H1 (cell line): ENCODE data around the gene UBASH3A. TPM values are rescaled to one million over a fixed set of nuclear protein-coding genes. Genes with fewer than 3 reads are reported as not detected.

Experiments used
- CTCF ChIA-PET: fragments of 300-600 bp; sonication (Branson Sonifier 250); formaldehyde crosslinking; loops from one replicate; lab custom pipeline; 2021; ENCODE audit not compliant: partially characterized antibody; lab: Charles Lee
- POLR2A ChIA-PET: fragments of 300-600 bp; sonication (Branson Sonifier 250); formaldehyde crosslinking; loops from one replicate; lab custom pipeline; 2021; ENCODE audit warnings: inconsistent platforms; ENCODE audit not compliant: partially characterized antibody; lab: Charles Lee
- DNase-seq, 2 experiments: peaks; one replicate each; pipeline versions ENCODE4 v3.0.0 to v3.0.0-alpha.2; 2010 to 2022; ENCODE audit warnings: low spot score in 2 of 2, low read depth in 1 of 2, mixed read lengths in 1 of 2
- FAIRE-seq: peaks from 2 replicates; lab custom pipeline; 2011; peaks lifted over from hg19 to GRCh38; lab: Jason Lieb, UNC
- H2AFZ ChIP-seq: 2 replicates; pipeline ENCODE4 v1.8.1; 2012; ENCODE audit warnings: low read length, inconsistent platforms
- H2AK5ac ChIP-seq: 2 replicates; pipeline ENCODE4 v1.6.1; 2013; ENCODE audit warnings: low read depth, low read length
- H2BK120ac ChIP-seq: replicated peaks from 2 replicates; pipeline ENCODE3; 2013; ENCODE audit warnings: low read depth, low read length, inconsistent platforms
- H2BK12ac ChIP-seq: 2 replicates; pipeline ENCODE4 v1.6.1; 2013; ENCODE audit warnings: low read depth, low read length
- H2BK15ac ChIP-seq: 2 replicates; pipeline ENCODE4 v1.6.1; 2013; ENCODE audit warnings: low read length
- H2BK20ac ChIP-seq: 2 replicates; pipeline ENCODE4 v1.6.1; 2013; ENCODE audit warnings: low read length
- H2BK5ac ChIP-seq: 2 replicates; pipeline ENCODE4 v1.6.1; 2013; ENCODE audit warnings: low read depth, low read length
- H3K14ac ChIP-seq: 2 replicates; pipeline ENCODE4 v1.6.1; 2013; ENCODE audit warnings: inconsistent platforms; ENCODE audit not compliant: insufficient read length
- H3K18ac ChIP-seq: 2 replicates; pipeline ENCODE4 v1.6.1; 2013; ENCODE audit warnings: low read length; ENCODE audit errors: extremely low read depth
- H3K23ac ChIP-seq: 2 replicates; pipeline ENCODE4 v1.6.1; 2013; ENCODE audit warnings: inconsistent platforms; ENCODE audit not compliant: insufficient read length
- H3K23me2 ChIP-seq: 2 replicates; pipeline ENCODE4 v1.6.1; 2013; ENCODE audit warnings: low read depth, low read length
- H3K27ac ChIP-seq: 2 replicates; pipeline ENCODE4 v1.6.1; 2011; ENCODE audit warnings: low read depth, low read length, inconsistent platforms
- H3K27me3 ChIP-seq, 4 experiments: replicated peaks in 1 of 4; 1 replicate in 1 of 4; 2 replicates in 3 of 4; pipeline versions ENCODE4 v1.6.1 to v1.8.1; 2011 to 2013; ENCODE audit warnings: low read length in 3 of 4, mild to moderate bottlenecking in 3 of 4, inconsistent platforms in 2 of 4, mixed read lengths in 2 of 4, moderate library complexity in 1 of 4; ENCODE audit not compliant: control insufficient read depth in 3 of 4, insufficient read depth in 3 of 4; ENCODE audit errors: extremely low read depth in 1 of 4
- H3K36me3 ChIP-seq, 4 experiments: 2 replicates each; pipeline versions ENCODE4 v1.6.1 to v1.8.1; 2011 to 2013; ENCODE audit warnings: mild to moderate bottlenecking in 4 of 4, low read length in 3 of 4, moderate library complexity in 2 of 4, control low read depth in 1 of 4, inconsistent platforms in 1 of 4; ENCODE audit not compliant: insufficient read depth in 4 of 4, control insufficient read depth in 2 of 4
- H3K4ac ChIP-seq: replicated peaks from 2 replicates; pipeline ENCODE3; 2013; ENCODE audit warnings: low read length, low read depth, mixed read lengths, inconsistent platforms; ENCODE audit not compliant: insufficient read length
- H3K4me1 ChIP-seq, 4 experiments: replicated peaks in 1 of 4; 1 replicate in 1 of 4; 2 replicates in 3 of 4; pipeline versions ENCODE4 v1.6.1 to v1.8.1; 2011 to 2013; ENCODE audit warnings: low read length in 3 of 4, inconsistent platforms in 2 of 4, mixed read lengths in 1 of 4; ENCODE audit not compliant: insufficient read depth in 4 of 4, control insufficient read depth in 3 of 4
- H3K4me2 ChIP-seq, 2 experiments: 2 replicates each; pipeline versions ENCODE4 v1.6.1 to v1.8.1; 2011 to 2013; ENCODE audit warnings: low read depth in 2 of 2, low read length in 2 of 2, control low read depth in 1 of 2, inconsistent platforms in 1 of 2, mild to moderate bottlenecking in 1 of 2; ENCODE audit not compliant: insufficient read depth in 1 of 2
- H3K4me3 ChIP-seq, 4 experiments: fragments of 200-600, 300-600 bp in 1 of 4; sonication (generic), shearing (Covaris generic), sonication (Bioruptor Twin) in 1 of 4; 2 replicates each; pipeline versions ENCODE4 v1.5.1 to v1.8.1; 2011 to 2016; ENCODE audit warnings: low read length in 4 of 4, low read depth in 3 of 4, control low read depth in 2 of 4, inconsistent platforms in 2 of 4, mild to moderate bottlenecking in 2 of 4, mixed read lengths in 1 of 4, moderate library complexity in 1 of 4; ENCODE audit not compliant: insufficient read depth in 2 of 4; ENCODE audit errors: extremely low read depth in 1 of 4
- H3K56ac ChIP-seq: replicated peaks from 2 replicates; pipeline ENCODE3; 2013; ENCODE audit warnings: low read depth, mild to moderate bottlenecking, mixed read lengths, low read length, inconsistent platforms; ENCODE audit not compliant: insufficient read length
- H3K79me1 ChIP-seq: 2 replicates; pipeline ENCODE4 v1.6.1; 2013; ENCODE audit warnings: low read depth, low read length, control low read depth
- H3K79me2 ChIP-seq, 2 experiments: 2 replicates each; pipeline versions ENCODE4 v1.6.1 to v1.8.1; 2012 to 2013; ENCODE audit warnings: low read length in 2 of 2, mild to moderate bottlenecking in 2 of 2, inconsistent platforms in 1 of 2; ENCODE audit not compliant: insufficient read depth in 2 of 2, control insufficient read depth in 1 of 2
- H3K9ac ChIP-seq, 4 experiments: replicated peaks in 1 of 4; 1 replicate in 1 of 4; 2 replicates in 3 of 4; pipeline versions ENCODE4 v1.6.1 to v1.8.1; 2011 to 2013; ENCODE audit warnings: low read depth in 3 of 4, low read length in 3 of 4, control low read depth in 2 of 4, mild to moderate bottlenecking in 2 of 4, moderate library complexity in 2 of 4, inconsistent platforms in 1 of 4; ENCODE audit errors: extremely low read depth in 1 of 4
- H3K9me3 ChIP-seq, 2 experiments: 2 replicates each; pipeline versions ENCODE4 v1.6.1 to v1.8.1; 2012 to 2013; ENCODE audit warnings: mild to moderate bottlenecking in 2 of 2, moderate library complexity in 2 of 2, control low read depth in 1 of 2, inconsistent platforms in 1 of 2, low read depth in 1 of 2, low read length in 1 of 2, mixed read lengths in 1 of 2; ENCODE audit not compliant: insufficient read depth in 2 of 2
- H4K20me1 ChIP-seq, 2 experiments: replicated peaks in 1 of 2; 2 replicates each; pipeline versions ENCODE3 to v1.8.1; 2011 to 2013; ENCODE audit warnings: inconsistent platforms in 2 of 2, low read length in 2 of 2, mild to moderate bottlenecking in 1 of 2; ENCODE audit not compliant: insufficient read depth in 2 of 2, control insufficient read depth in 1 of 2
- H4K5ac ChIP-seq: 2 replicates; pipeline ENCODE4 v1.6.1; 2013; ENCODE audit warnings: low read length, low read depth, mixed read lengths, inconsistent platforms; ENCODE audit not compliant: insufficient read length
- H4K8ac ChIP-seq: 2 replicates; pipeline ENCODE4 v1.8.0; 2013; ENCODE audit warnings: mild to moderate bottlenecking, moderate library complexity, low read length, inconsistent platforms; ENCODE audit not compliant: insufficient read depth; ENCODE audit errors: extremely low read depth
- H4K91ac ChIP-seq: replicated peaks from 2 replicates; pipeline ENCODE3; 2013; ENCODE audit warnings: low read length, mixed read lengths, inconsistent platforms; ENCODE audit not compliant: insufficient read length
- ASH2L ChIP-seq: fragments of 200-600, 300-600 bp; sonication (generic); IDR thresholded peaks from one replicate; pipeline ENCODE4 v1.7.1; 2017; ENCODE audit warnings: low read length
- FOSL1 ChIP-seq: IDR thresholded peaks from 2 replicates; pipeline ENCODE4 v1.6.1; 2011; ENCODE audit warnings: mild to moderate bottlenecking, low read depth, low read length, moderate library complexity; ENCODE audit not compliant: insufficient read depth
- JUND ChIP-seq: IDR thresholded peaks from 2 replicates; pipeline ENCODE4 v1.6.1; 2011; ENCODE audit warnings: mild to moderate bottlenecking, improper control_type of control experiment, low read length
- PHF8 ChIP-seq: fragments of 200-600 bp; sonication (generic); conservative IDR thresholded peaks from 2 replicates; pipeline ENCODE4 v1.7.1; 2012; ENCODE audit warnings: low read depth, mild to moderate bottlenecking, inconsistent platforms, low read length, moderate library complexity
- RBBP5 ChIP-seq: IDR thresholded peaks from 2 replicates; pipeline ENCODE4 v1.7.1; 2012; ENCODE audit warnings: low read depth, mild to moderate bottlenecking, inconsistent platforms, low read length, moderate library complexity, borderline replicate concordance
- SP2 ChIP-seq: IDR thresholded peaks from 2 replicates; pipeline ENCODE4 v1.6.1; 2012; ENCODE audit warnings: mild to moderate bottlenecking, low read length, inconsistent platforms
- SP4 ChIP-seq: IDR thresholded peaks from 2 replicates; pipeline ENCODE4 v1.6.1; 2012; ENCODE audit warnings: low read length, inconsistent platforms
- WGBS, 2 experiments: shearing (Covaris generic) in 1 of 2; methylation state at CpG; one replicate each; pipeline versions ENCODE4 v1.1.6 to v1.1.7; 2013 to 2015; ENCODE audit warnings: low lambda C conversion rate in 2 of 2, mixed read lengths in 2 of 2, inconsistent platforms in 1 of 2, low coverage in 1 of 2, missing lambda C conversion rate in 1 of 2; ENCODE audit not compliant: insufficient replicate concordance in 2 of 2, insufficient coverage in 1 of 2, insufficient read length in 1 of 2; ENCODE audit errors: extremely low coverage in 1 of 2, missing lambda C conversion rate in 1 of 2; 5-methylcytosine and 5-hydroxymethylcytosine counted together
- polyA plus RNA-seq, 7 experiments: library from polyadenylated mRNA; depleted of rRNA in 3 of 7; stranded (reverse) in 5 of 7; unstranded in 2 of 7; fragments of >200 nt in 5 of 7; fragments of 200-250 nt in 2 of 7; gene quantifications; 1 replicate in 5 of 7; 2 replicates in 1 of 7; 4 replicates in 1 of 7; pipeline versions ENCODE4 v1.2.1 to v1.2.3, GENCODE V29; 2011 to 2013; ENCODE audit warnings: missing spikeins in 2 of 7, mixed read lengths in 2 of 7
- total RNA-seq: library from RNA; stranded (reverse); fragmentation: NEBNext Ultra II Directional; extraction: Animal tissue kit (Norgen Biotek cat#: 25700); gene quantifications from 2 replicates; pipeline ENCODE4 v1.2.1, GENCODE V29; 2021

UBASH3A gene
- total and polyA plus RNA-seq, 2 of the 8 experiments (the other 6 are each of a cell fraction or from before 2014, with no cell fraction given): not detected

DNA sequence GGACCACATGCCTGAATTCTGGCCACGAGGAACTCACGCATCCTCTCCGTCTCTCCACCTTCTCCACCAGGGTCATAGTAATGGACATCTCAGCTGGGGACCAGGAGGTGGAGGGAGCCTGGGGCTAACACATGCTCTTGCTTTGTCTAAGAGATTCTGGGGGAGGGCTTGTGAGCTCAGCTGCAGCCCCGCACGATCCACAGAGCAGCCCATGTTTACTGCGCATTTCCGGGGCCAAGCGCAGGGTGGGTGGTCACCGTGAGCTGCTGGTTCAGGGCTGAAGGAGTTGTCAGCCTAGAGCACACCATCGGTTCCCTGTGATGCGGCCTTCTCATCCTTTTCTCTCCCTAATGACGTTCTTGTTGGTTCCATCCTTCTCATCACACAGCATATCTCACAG lies 45.4 kb upstream of the UBASH3A start:
- Histone ChIP-seq H2AK5ac (no peak overlapping the region), H3K36me3 (no peaks in the 10 kb centered on the region), H4K8ac (no peak overlapping the region), H3K4me2 (no peak overlapping the region), H2BK5ac (no peak overlapping the region), H3K23ac (no peak overlapping the region), H3K79me2 (no peaks in the 10 kb centered on the region), H2BK15ac (no peak overlapping the region), H2AFZ (no peak overlapping the region), H3K14ac (no peak overlapping the region), H3K27ac (no peak overlapping the region), H3K4ac (no peak overlapping the region), H4K5ac (no peak overlapping the region), H3K4me1 (no peaks in the 10 kb centered on the region), H3K4me3 (no peak overlapping the region), H2BK12ac (no peak overlapping the region), H2BK20ac (no peak overlapping the region), H3K9ac (no peak overlapping the region), H4K91ac (no peak overlapping the region), H3K56ac (no peak overlapping the region), H3K23me2 (no peaks in the 10 kb centered on the region), H3K9me3 (peaks cover 8 to 9% of the 10 kb centered on the region in 2 experiments), H3K27me3 (no peaks in the 10 kb centered on the region), H4K20me1 (no peaks in the 10 kb centered on the region), H3K18ac (no peak overlapping the region), H2BK120ac (no peak overlapping the region), H3K79me1 (no peaks in the 10 kb centered on the region; the same call in 1 of the 2 replicates)
- WGBS, 2 experiments: 91% methylated on average over 12 of the region's 12 CpGs; no CpG with 5 or more reads in 1 of the 2 experiments
- TF ChIP-seq PHF8 (no peak), ASH2L (no peak), JUND (no peak), SP2 (no peak), FOSL1 (no peak), RBBP5 (no peak), SP4 (no peak)
- FAIRE-seq: no peak
- ChIA-PET POLR2A (no interaction called here), CTCF (interaction anchor here (1.4 to 5.0 kb wide), 3 partner anchors 11 to 48 kb away, joined by 3 to 22 read pairs (median 6); no protein-coding TSS in a partner anchor)
- no peak for DNase-seq
